NCI-H2227 (cell line): ENCODE measurements around the gene NUP210L.
"Not testable (repeated sequence)": the region's sequence is repeated elsewhere in the genome, so short reads cannot be mapped to it uniquely, and the experiment has no call there.

ENCODE experiments used
- DNase-seq: peaks from one replicate; lab custom pipeline; 2025; ENCODE audit not compliant: unreplicated experiment; lab: John Stamatoyannopoulos, UW

NUP210L gene

GRCh38 chr1:153995640-153996039 is 159.2 kb downstream of the NUP210L start:
- no peak for DNase-seq

- no peak for DNase-seq
Observed at GRCh38 chr1:153995202-153995601, 159.7 kb downstream of the NUP210L start.

- DNase-seq = no peak
Observed at GRCh38 chr1:153991806-153992205, 163.1 kb downstream of the NUP210L start.

- no peak for DNase-seq
Observed at GRCh38 chr1:153991151-153991630, 163.7 kb downstream of the NUP210L start.

- DNase-seq = peak; percentile 98
Observed at GRCh38 chr1:153990468-153991150, 164.3 kb downstream of the NUP210L start, which contains the start of gene RPS27. RPS27 (plus strand) TSS chr1:153990762; CDS start chr1:153990797, 35 bp downstream.

- DNase-seq = no peak
Observed at GRCh38 chr1:153987621-153988020, 167.3 kb downstream of the NUP210L start.

- DNase-seq = peak; percentile 87
Observed at GRCh38 chr1:153985941-153986761, 168.7 kb downstream of the NUP210L start, which contains the start of gene RAB13. RAB13 (minus strand) TSS chr1:153986339; CDS start chr1:153986236, 103 bp downstream.

GRCh38 chr1:153985341-153985912 is 169.4 kb downstream of the NUP210L start:
- no peak for DNase-seq

GRCh38 chr1:153984123-153984894 is 170.6 kb downstream of the NUP210L start:
- no peak for DNase-seq

GRCh38 chr1:153981735-153982134 is 173.1 kb downstream of the NUP210L start:
- DNase-seq = not testable (repeated sequence)

GRCh38 chr1:153979091-153979490 is 175.8 kb downstream of the NUP210L start:
- DNase-seq = not testable (repeated sequence)

- no peak for DNase-seq
Observed at GRCh38 chr1:153978274-153978909, 176.5 kb downstream of the NUP210L start.

GRCh38 chr1:153977250-153978240 is 177.3 kb downstream of the NUP210L start, which contains the start of gene JTB:
JTB (minus strand) TSS chr1:153977674; CDS start chr1:153977252, 422 bp downstream.
- peak; percentile 90 for DNase-seq

- DNase-seq = no peak
Observed at GRCh38 chr1:153976819-153977249, 178.0 kb downstream of the NUP210L start.

- no peak for DNase-seq
Observed at GRCh38 chr1:153973525-153973924, 181.3 kb downstream of the NUP210L start.

- no peak for DNase-seq
Observed at GRCh38 chr1:153973071-153973470, 181.8 kb downstream of the NUP210L start.

- no peak for DNase-seq
Observed at GRCh38 chr1:153970346-153970745, 184.5 kb downstream of the NUP210L start.

GRCh38 chr1:153968972-153969371 is 185.9 kb downstream of the NUP210L start:
- no peak for DNase-seq

- DNase-seq = no peak
Observed at GRCh38 chr1:153968408-153968807, 186.5 kb downstream of the NUP210L start.
